Measurements from ENCODE around the gene SARNP. TPM values are rescaled to one million over a fixed set of nuclear protein-coding genes. Genes with fewer than 3 reads are reported as not detected.
"Not testable (repeated sequence)": the region's sequence is repeated elsewhere in the genome, so short reads cannot be mapped to it uniquely, and the experiment has no call there.

The SARNP gene
- total RNA-seq, 1 donor from 2014 or later: 141 TPM

- no peak for TF ChIP-seq CTCF (IDR thresholded peaks at IDR 0.05; ENCODE audit: insufficient read depth, low read length, poor library complexity, severe bottlenecking)
- no peaks in the 10 kb centered on the region for H3K27me3 ChIP-seq (ENCODE audit: control insufficient read depth, insufficient read depth, low read length)
- DNase-seq (ENCODE audit: low read depth): no peak
These were observed 25.9 kb upstream of the SARNP start for GRCh38 chr12:55843431-55843830.

GRCh38 chr12:55842681-55843429 lies 25.3 kb upstream of the SARNP start, which contains the start of gene MMP19:
MMP19 (minus strand) TSS chr12:55842936; CDS start chr12:55842830, 106 bp downstream.
- Histone ChIP-seq H3K4me3 (ENCODE audit: low read depth, low read length) (no peak within 1 kb of the TSS), H3K36me3 (ENCODE audit: control insufficient read depth, insufficient read depth, low read length) (no peaks in the 10 kb centered on the region), H3K27me3 (ENCODE audit: control insufficient read depth, insufficient read depth, low read length) (no peaks in the 10 kb centered on the region)
- no peak for TF ChIP-seq CTCF (IDR thresholded peaks at IDR 0.05; ENCODE audit: insufficient read depth, low read length, poor library complexity, severe bottlenecking)
- no peak for DNase-seq (ENCODE audit: low read depth)

More at GRCh38 chr12:55843431-55843830, 25.9 kb upstream of the SARNP start:
- H3K4me3 ChIP-seq (ENCODE audit: low read depth, low read length): no peak overlapping the region
- no peaks in the 10 kb centered on the region for H3K36me3 ChIP-seq (ENCODE audit: control insufficient read depth, insufficient read depth, low read length)

- DNase-seq (ENCODE audit: low read depth): no peak
- Histone ChIP-seq H3K4me3 (ENCODE audit: low read depth, low read length) (no peak overlapping the region), H3K27me3 (ENCODE audit: control insufficient read depth, insufficient read depth, low read length) (no peaks in the 10 kb centered on the region), H3K36me3 (ENCODE audit: control insufficient read depth, insufficient read depth, low read length) (no peaks in the 10 kb centered on the region)
- no peak for TF ChIP-seq CTCF (IDR thresholded peaks at IDR 0.05; ENCODE audit: insufficient read depth, low read length, poor library complexity, severe bottlenecking)
These were observed 23.2 kb upstream of the SARNP start for GRCh38 chr12:55840581-55841351.

- H3K27me3 ChIP-seq (ENCODE audit: control insufficient read depth, insufficient read depth, low read length): no peaks in the 10 kb centered on the region
- TF ChIP-seq CTCF (IDR thresholded peaks at IDR 0.05; ENCODE audit: insufficient read depth, low read length, poor library complexity, severe bottlenecking): no peak
- no peak for DNase-seq (ENCODE audit: low read depth)
- no peaks in the 10 kb centered on the region for H3K36me3 ChIP-seq (ENCODE audit: control insufficient read depth, insufficient read depth, low read length)
- H3K4me3 ChIP-seq (ENCODE audit: low read depth, low read length): no peak overlapping the region
These were observed 22.0 kb upstream of the SARNP start for GRCh38 chr12:55839345-55840140.

GRCh38 chr12:55838361-55838760 lies 20.8 kb upstream of the SARNP start:
- no peak for DNase-seq (ENCODE audit: low read depth)
- Histone ChIP-seq H3K36me3 (ENCODE audit: control insufficient read depth, insufficient read depth, low read length) (no peaks in the 10 kb centered on the region), H3K4me3 (ENCODE audit: low read depth, low read length) (no peak overlapping the region), H3K27me3 (ENCODE audit: control insufficient read depth, insufficient read depth, low read length) (no peaks in the 10 kb centered on the region)
- no peak for TF ChIP-seq CTCF (IDR thresholded peaks at IDR 0.05; ENCODE audit: insufficient read depth, low read length, poor library complexity, severe bottlenecking)

GRCh38 chr12:55834400-55834799 lies 16.9 kb upstream of the SARNP start:
- not testable (repeated sequence) for H3K4me3 ChIP-seq (ENCODE audit: low read depth, low read length); H3K27me3 ChIP-seq (ENCODE audit: control insufficient read depth, insufficient read depth, low read length); DNase-seq (ENCODE audit: low read depth); H3K36me3 ChIP-seq (ENCODE audit: control insufficient read depth, insufficient read depth, low read length)

All from kidney epithelial cell (primary cell).